Stomach (tissue), 9 donors: ENCODE results near the gene FUBP1. TPM values are rescaled to one million over a fixed set of nuclear protein-coding genes. Genes with fewer than 3 reads are reported as not detected.

ENCODE experiments used
- DNase-seq, 2 donors: peaks; one replicate each; pipeline versions ENCODE4 v3.0.0 to v3.0.0-alpha.2; 2013 to 2019
- H3K27ac ChIP-seq, 5 donors: fragments of 200-600 bp in 4 of 5; sonication (generic) in 4 of 5; one replicate each; pipeline ENCODE4 v1.5.1; 2013 to 2019; ENCODE audit warnings: mild to moderate bottlenecking in 1 of 5, moderate library complexity in 1 of 5
- H3K27me3 ChIP-seq, 3 donors: fragments of 200-600 bp; sonication (generic); one replicate each; pipeline ENCODE4 v1.5.1; 2017 to 2019; ENCODE audit warnings: mixed run types in 1 of 3
- H3K36me3 ChIP-seq, 4 donors: fragments of 200-600 bp; sonication (generic); 1 replicate in 3 of 4; 2 replicates in 1 of 4; pipeline ENCODE4 v1.5.1; 2016 to 2019
- H3K4me1 ChIP-seq, 4 donors: fragments of 200-600 bp; sonication (generic); one replicate each; pipeline ENCODE4 v1.5.1; 2016 to 2019
- H3K4me3 ChIP-seq, 4 donors: fragments of 200-600 bp; sonication (generic) in 3 of 4; one replicate each; pipeline ENCODE4 v1.5.1; 2016 to 2019; ENCODE audit warnings: mild to moderate bottlenecking in 1 of 4
- H3K9me3 ChIP-seq, 4 donors: fragments of 200-600 bp; sonication (generic); one replicate each; pipeline ENCODE4 v1.5.1; 2016 to 2019
- EP300 ChIP-seq: sonication (generic); formaldehyde crosslinking; IDR thresholded peaks from one replicate; pipeline ENCODE4 v1.6.1; 2017; ENCODE audit warnings: antibody characterized with exemption
- POLR2A ChIP-seq, 4 donors: fragments of 450-650 bp; IDR thresholded peaks; one replicate each; pipeline ENCODE4 v1.6.1; 2016; ENCODE audit warnings: antibody characterized with exemption in 4 of 4, control low read depth in 2 of 4, mild to moderate bottlenecking in 1 of 4, moderate library complexity in 1 of 4
- POLR2AphosphoS5 ChIP-seq, 3 donors: sonication (generic); formaldehyde crosslinking; IDR thresholded peaks; one replicate each; pipeline ENCODE4 v1.6.1; 2016; ENCODE audit warnings: antibody characterized with exemption in 3 of 3
- WGBS, 5 donors: extraction: QIAGEN DNeasy Blood & Tissue Kit in 3 of 5; methylation state at CpG; one replicate each; pipeline versions ENCODE4 v1.1.5 to v1.1.7; 2013 to 2018; 5-methylcytosine and 5-hydroxymethylcytosine counted together
- intact Hi-C: fragments of 100-400 bp; cut with DNase I; formaldehyde crosslinking; loops from one replicate; pipeline ENCODE4 v1.15.1; 2023; ENCODE audit warnings: low total_unique reads
- polyA plus RNA-seq, 3 donors: library from polyadenylated mRNA; stranded (reverse); fragments of 200-250 nt; gene quantifications; one replicate each; pipeline ENCODE4 v1.2.3, GENCODE V29; 2013
- total RNA-seq, 5 donors: library from RNA; depleted of rRNA; stranded (reverse); fragments of >200 nt; gene quantifications; one replicate each; pipeline versions ENCODE4 v1.1.0 to v1.2.3, GENCODE V29; 2014 to 2016
- TF ChIP-seq, protein P1 (sequence below), 7 experiments: fragments of 450-650 bp in 4 of 7; fragments of 200-600 bp in 3 of 7; sonication (generic) in 3 of 7; IDR thresholded peaks; one replicate each; pipeline ENCODE4 v1.5.1; 2016 to 2019; ENCODE audit warnings: antibody characterized with exemption in 7 of 7, control low read depth in 2 of 7, mild to moderate bottlenecking in 1 of 7
- donor health status: healthy with polysubstance abuse.
- donor health status: Bipolar disorder and iron deficiency.
- donor health status: healthy.

Gene FUBP1
- total and polyA plus RNA-seq, 8 donors = 25.6 to 394 (median 54.4) TPM

DNA sequence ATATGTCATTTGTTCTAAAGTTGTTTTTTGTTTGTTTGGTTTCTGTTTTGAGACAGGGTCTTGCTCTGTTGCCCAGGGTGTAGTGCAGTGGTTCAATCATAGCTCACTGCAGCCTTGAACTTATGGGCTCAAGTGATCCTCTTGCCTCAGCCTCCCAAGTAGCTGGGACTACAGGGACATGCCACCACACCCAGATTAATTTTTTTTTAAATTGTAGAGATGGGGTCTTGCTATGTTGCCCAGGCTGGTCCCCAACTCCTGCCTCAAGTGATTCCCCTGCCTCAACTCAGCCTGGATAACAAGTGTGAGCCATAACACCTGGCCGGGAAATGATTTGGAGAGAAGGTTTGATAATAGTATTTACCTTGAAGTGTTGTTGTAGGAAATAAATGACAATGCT is 72.2 kb downstream of the FUBP1 start:
- DNase-seq = no peak
- Histone ChIP-seq H3K4me3 (no peak overlapping the region), H3K27me3 (no peaks in the 10 kb centered on the region), H3K27ac (no peak overlapping the region), H3K4me1 (peaks cover 0 to 8% (median 0%) of the 10 kb centered on the region in 4 donors), H3K36me3 (no peaks in the 10 kb centered on the region), H3K9me3 (no peaks in the 10 kb centered on the region)
- intact Hi-C loops = no loop called here
- WGBS, 5 donors = 47 to 73% (median 67%) methylated on average over 1 of the region's 1 CpG
- TF ChIP-seq, protein P1, sequence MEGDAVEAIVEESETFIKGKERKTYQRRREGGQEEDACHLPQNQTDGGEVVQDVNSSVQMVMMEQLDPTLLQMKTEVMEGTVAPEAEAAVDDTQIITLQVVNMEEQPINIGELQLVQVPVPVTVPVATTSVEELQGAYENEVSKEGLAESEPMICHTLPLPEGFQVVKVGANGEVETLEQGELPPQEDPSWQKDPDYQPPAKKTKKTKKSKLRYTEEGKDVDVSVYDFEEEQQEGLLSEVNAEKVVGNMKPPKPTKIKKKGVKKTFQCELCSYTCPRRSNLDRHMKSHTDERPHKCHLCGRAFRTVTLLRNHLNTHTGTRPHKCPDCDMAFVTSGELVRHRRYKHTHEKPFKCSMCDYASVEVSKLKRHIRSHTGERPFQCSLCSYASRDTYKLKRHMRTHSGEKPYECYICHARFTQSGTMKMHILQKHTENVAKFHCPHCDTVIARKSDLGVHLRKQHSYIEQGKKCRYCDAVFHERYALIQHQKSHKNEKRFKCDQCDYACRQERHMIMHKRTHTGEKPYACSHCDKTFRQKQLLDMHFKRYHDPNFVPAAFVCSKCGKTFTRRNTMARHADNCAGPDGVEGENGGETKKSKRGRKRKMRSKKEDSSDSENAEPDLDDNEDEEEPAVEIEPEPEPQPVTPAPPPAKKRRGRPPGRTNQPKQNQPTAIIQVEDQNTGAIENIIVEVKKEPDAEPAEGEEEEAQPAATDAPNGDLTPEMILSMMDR (IDR thresholded peaks at IDR 0.05) = no peak
- no peak for TF ChIP-seq POLR2A (IDR thresholded peaks at IDR 0.05)
- no peak for TF ChIP-seq EP300
- no peak for TF ChIP-seq POLR2AphosphoS5 (IDR thresholded peaks at IDR 0.05)

DNA sequence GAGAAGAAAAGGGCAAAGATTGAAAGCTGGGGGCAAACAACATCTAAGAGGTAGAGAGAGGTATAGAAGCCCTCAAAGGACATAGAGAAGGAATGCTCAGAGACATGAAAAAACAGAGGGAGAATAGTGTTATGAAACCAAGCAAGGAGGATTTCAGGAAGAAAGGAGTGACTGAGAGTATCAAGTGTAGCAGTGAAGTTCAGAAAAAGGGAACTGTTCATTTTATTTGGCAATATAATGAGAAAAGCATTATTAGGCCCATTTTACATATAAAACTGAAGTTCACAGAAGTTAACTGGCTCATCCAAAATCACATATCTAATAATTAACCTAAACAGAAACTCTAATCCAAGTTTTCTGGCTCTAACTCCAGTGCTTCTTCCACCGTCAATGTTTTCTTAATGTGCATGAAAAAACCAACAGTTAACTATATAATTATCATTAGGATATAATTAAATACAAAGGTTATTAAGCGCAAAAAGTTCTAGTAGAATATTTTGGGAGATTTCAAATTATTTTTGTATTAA is 72.8 kb downstream of the FUBP1 start:
- peaks cover 0 to 9% (median under 1%) of the 10 kb centered on the region in 4 donors for H3K4me1 ChIP-seq
- intact Hi-C loops = no loop called here
- H3K27me3 ChIP-seq = no peaks in the 10 kb centered on the region
- TF ChIP-seq POLR2AphosphoS5 (IDR thresholded peaks at IDR 0.05) (no peak), EP300 (no peak), POLR2A (IDR thresholded peaks at IDR 0.05) (no peak)
- TF ChIP-seq, protein P1 (IDR thresholded peaks at IDR 0.05) = no peak
- no peak for DNase-seq
- no peaks in the 10 kb centered on the region for H3K9me3 ChIP-seq
- H3K27ac ChIP-seq = no peak overlapping the region
- H3K36me3 ChIP-seq = no peaks in the 10 kb centered on the region
- 65 to 86% (median 76%) methylated on average over 2 of the region's 2 CpGs for WGBS, 5 donors
- no peak overlapping the region for H3K4me3 ChIP-seq

DNA sequence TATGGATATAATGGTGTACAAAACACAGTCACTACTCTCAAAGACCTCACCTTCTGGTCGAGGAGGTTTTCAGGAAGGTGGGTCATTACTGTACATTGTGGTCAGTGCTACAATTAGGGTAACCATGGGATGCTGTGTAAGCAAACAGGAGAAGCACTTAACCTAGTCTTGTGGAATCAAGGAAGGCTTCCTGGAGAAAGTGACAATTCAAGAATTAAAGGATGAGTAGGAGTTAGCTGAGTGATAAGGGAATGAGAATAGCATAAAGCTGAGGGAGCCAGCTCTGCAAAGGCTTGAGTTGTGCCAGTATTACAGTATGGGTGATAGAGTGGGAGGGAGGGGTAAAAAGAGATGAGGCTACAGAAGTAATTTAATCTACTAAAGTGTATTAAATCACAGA is 73.3 kb downstream of the FUBP1 start:
- TF ChIP-seq POLR2AphosphoS5 (IDR thresholded peaks at IDR 0.05) = no peak
- TF ChIP-seq EP300 = no peak
- TF ChIP-seq POLR2A (IDR thresholded peaks at IDR 0.05) = no peak
- TF ChIP-seq, protein P1 (IDR thresholded peaks at IDR 0.05) = no peak
- Histone ChIP-seq H3K4me3 (no peak overlapping the region), H3K9me3 (no peaks in the 10 kb centered on the region), H3K27me3 (no peaks in the 10 kb centered on the region), H3K4me1 (peaks cover 0 to 13% (median 3%) of the 10 kb centered on the region in 4 donors), H3K36me3 (no peaks in the 10 kb centered on the region), H3K27ac (no peak overlapping the region)
- no peak for DNase-seq
- 67 to 81% (median 79%) methylated on average over 1 of the region's 1 CpG for WGBS, 5 donors
- intact Hi-C loops = no loop called here

DNA sequence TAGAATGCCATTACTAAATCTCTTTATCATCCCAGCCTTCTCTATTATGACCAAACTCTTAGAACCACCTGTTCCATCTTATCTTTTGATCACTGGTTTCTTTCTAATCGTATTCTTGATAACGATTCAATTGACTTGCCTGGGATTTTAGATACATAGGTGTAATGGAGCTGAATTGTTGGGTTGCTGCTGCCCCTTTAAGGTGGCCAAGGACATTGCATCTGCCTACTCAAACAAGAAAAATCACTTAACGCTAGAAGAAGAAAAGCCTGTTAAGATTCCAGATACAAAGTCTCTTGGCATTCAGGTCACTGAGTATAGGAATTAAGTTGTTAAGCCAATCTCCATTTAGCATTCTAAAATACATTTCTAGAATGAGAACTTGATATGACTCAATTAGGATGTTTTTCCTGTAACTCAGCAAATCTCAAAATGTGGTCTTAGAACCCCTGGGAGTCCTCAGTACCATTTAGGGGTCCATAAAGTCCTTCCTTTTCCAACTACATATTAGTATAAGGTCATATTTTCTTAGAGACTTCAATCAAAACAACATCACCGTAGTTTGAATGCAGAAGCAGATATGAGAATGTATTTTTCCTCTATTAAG is 78.1 kb downstream of the FUBP1 start:
- no peaks in the 10 kb centered on the region for H3K9me3 ChIP-seq
- no peak overlapping the region for H3K27ac ChIP-seq
- peak in 1 of 2 donors; percentile 77 for DNase-seq
- intact Hi-C loops = no loop called here
- WGBS, 5 donors = 10 to 21% (median 15%) methylated on average over 4 of the region's 4 CpGs
- no peak for TF ChIP-seq POLR2A (IDR thresholded peaks at IDR 0.05)
- TF ChIP-seq, protein P1 (IDR thresholded peaks at IDR 0.05) = peak in 5 of 7 experiments; percentile 24 to 63 (median 55)
- H3K27me3 ChIP-seq = no peaks in the 10 kb centered on the region
- peaks cover 0 to 25% (median 11%) of the 10 kb centered on the region in 4 donors for H3K4me1 ChIP-seq
- H3K36me3 ChIP-seq = no peaks in the 10 kb centered on the region
- H3K4me3 ChIP-seq = peak overlapping the region in 1 of 4 donors; percentile 3
